Upper lobe of left lung (tissue), 6 donors: Measurements from ENCODE around the gene DNAAF5. TPM values are rescaled to one million over a fixed set of nuclear protein-coding genes. Genes with fewer than 3 reads are reported as not detected.

Source experiments
- ATAC-seq, 2 donors: fragments of 200-7000 bp; cut with Tn5 transposase; one replicate each; pipeline ENCODE4 v1.9.1; 2022; ENCODE audit warnings: mild to moderate bottlenecking in 2 of 2, moderate library complexity in 2 of 2; ENCODE audit not compliant: low FRiP score in 2 of 2
- DNase-seq, 2 donors: peaks; one replicate each; pipeline ENCODE4 v3.0.0-alpha.2; 2019 to 2020
- H3K27ac ChIP-seq, 4 donors: fragments of 200-600 bp; sonication (generic); one replicate each; pipeline ENCODE4 v1.5.1; 2016 to 2019
- H3K27me3 ChIP-seq, 4 donors: fragments of 200-600 bp; sonication (generic); one replicate each; pipeline ENCODE4 v1.5.1; 2017 to 2019
- H3K36me3 ChIP-seq, 4 donors: fragments of 200-600 bp; sonication (generic); one replicate each; pipeline ENCODE4 v1.5.1; 2016 to 2019
- H3K4me1 ChIP-seq, 4 donors: fragments of 200-600 bp; sonication (generic); one replicate each; pipeline ENCODE4 v1.5.1; 2018 to 2019
- H3K4me3 ChIP-seq, 4 donors: fragments of 200-600 bp; sonication (generic); one replicate each; pipeline ENCODE4 v1.5.1; 2017 to 2019; ENCODE audit warnings: mild to moderate bottlenecking in 2 of 4, moderate library complexity in 1 of 4
- H3K9me3 ChIP-seq, 4 donors: fragments of 200-600 bp; sonication (generic); one replicate each; pipeline ENCODE4 v1.5.1; 2018 to 2019
- EP300 ChIP-seq, 4 donors: sonication (generic); formaldehyde crosslinking; IDR thresholded peaks; one replicate each; pipeline ENCODE4 v1.5.1; 2017; ENCODE audit warnings: antibody characterized with exemption in 4 of 4, control low read depth in 2 of 4
- POLR2A ChIP-seq, 4 donors: fragments of 450-650 bp; IDR thresholded peaks; one replicate each; pipeline ENCODE4 v1.5.1; 2016 to 2017; ENCODE audit warnings: antibody characterized with exemption in 4 of 4, mild to moderate bottlenecking in 2 of 4
- POLR2AphosphoS5 ChIP-seq, 2 donors: sonication (generic); formaldehyde crosslinking; IDR thresholded peaks; one replicate each; pipeline ENCODE4 v1.5.1; 2017; ENCODE audit warnings: antibody characterized with exemption in 2 of 2
- WGBS, 2 donors: methylation state at CpG; one replicate each; pipeline ENCODE4 v1.1.5; 2017 to 2018; 5-methylcytosine and 5-hydroxymethylcytosine counted together
- total RNA-seq, 6 donors: library from RNA; depleted of rRNA in 4 of 6; stranded (reverse); fragments of >200 nt in 4 of 6; gene quantifications; one replicate each; pipeline versions ENCODE4 v1.1.0 to v1.2.1, GENCODE V29; 2016 to 2021
- TF ChIP-seq, protein P1 (sequence below), 6 experiments: fragments of 450-650 bp in 4 of 6; fragments of 200-600 bp in 2 of 6; sonication (generic) in 2 of 6; IDR thresholded peaks; one replicate each; pipeline ENCODE4 v1.5.1; 2016 to 2019; ENCODE audit warnings: antibody characterized with exemption in 6 of 6
- donor health status: DM: no; HTN: no; CAD: no; lungs with moderate emphysema.
- donor health status: DM: no; HTN: yes; CAD: no; lungs with severe emphysema.

DNAAF5 gene
- total RNA-seq, 6 donors from 2014 or later: 18.2 to 35.6 (median 26.4) TPM

DNA sequence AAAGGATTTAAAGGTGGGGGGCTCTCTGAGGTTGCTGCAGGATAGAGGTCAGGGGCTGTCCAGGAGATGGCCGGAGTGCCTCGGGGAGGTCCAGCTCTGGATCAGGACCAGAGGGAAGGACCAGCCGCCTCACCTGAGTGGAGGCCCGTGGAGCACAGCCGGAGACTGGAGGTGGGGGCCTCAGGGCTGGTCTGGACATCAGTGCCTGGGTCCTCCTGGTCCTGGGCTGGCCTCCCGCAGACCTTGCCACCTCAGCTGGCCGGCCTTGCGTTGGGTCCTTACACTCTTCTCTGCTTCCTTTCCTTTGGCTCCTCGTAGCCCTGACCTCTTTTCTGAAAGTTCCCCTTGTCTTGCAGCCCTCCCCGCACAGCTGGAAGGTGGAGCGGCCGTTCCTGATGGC, 107.8 kb downstream of the DNAAF5 start:
- Histone ChIP-seq H3K4me1 (peaks cover 30 to 47% (median 41%) of the 10 kb centered on the region in 4 donors), H3K27ac (peak overlapping the region in 3 of 4 donors; percentile 23 to 89 (median 59)), H3K4me3 (no peak overlapping the region), H3K9me3 (no peaks in the 10 kb centered on the region), H3K27me3 (no peaks in the 10 kb centered on the region), H3K36me3 (peaks cover 6 to 21% (median 9%) of the 10 kb centered on the region in 4 donors)
- whole genome bisulfite sequencing, 2 donors: 93 to 95% methylated on average over 12 of the region's 12 CpGs
- TF ChIP-seq POLR2A (IDR thresholded peaks at IDR 0.05): no peak
- no peak for TF ChIP-seq POLR2AphosphoS5 (IDR thresholded peaks at IDR 0.05)
- no peak for TF ChIP-seq EP300 (IDR thresholded peaks at IDR 0.05)
- TF ChIP-seq, protein P1, sequence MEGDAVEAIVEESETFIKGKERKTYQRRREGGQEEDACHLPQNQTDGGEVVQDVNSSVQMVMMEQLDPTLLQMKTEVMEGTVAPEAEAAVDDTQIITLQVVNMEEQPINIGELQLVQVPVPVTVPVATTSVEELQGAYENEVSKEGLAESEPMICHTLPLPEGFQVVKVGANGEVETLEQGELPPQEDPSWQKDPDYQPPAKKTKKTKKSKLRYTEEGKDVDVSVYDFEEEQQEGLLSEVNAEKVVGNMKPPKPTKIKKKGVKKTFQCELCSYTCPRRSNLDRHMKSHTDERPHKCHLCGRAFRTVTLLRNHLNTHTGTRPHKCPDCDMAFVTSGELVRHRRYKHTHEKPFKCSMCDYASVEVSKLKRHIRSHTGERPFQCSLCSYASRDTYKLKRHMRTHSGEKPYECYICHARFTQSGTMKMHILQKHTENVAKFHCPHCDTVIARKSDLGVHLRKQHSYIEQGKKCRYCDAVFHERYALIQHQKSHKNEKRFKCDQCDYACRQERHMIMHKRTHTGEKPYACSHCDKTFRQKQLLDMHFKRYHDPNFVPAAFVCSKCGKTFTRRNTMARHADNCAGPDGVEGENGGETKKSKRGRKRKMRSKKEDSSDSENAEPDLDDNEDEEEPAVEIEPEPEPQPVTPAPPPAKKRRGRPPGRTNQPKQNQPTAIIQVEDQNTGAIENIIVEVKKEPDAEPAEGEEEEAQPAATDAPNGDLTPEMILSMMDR (IDR thresholded peaks at IDR 0.05): no peak
- ATAC-seq: no peak
- no peak for DNase-seq

DNA sequence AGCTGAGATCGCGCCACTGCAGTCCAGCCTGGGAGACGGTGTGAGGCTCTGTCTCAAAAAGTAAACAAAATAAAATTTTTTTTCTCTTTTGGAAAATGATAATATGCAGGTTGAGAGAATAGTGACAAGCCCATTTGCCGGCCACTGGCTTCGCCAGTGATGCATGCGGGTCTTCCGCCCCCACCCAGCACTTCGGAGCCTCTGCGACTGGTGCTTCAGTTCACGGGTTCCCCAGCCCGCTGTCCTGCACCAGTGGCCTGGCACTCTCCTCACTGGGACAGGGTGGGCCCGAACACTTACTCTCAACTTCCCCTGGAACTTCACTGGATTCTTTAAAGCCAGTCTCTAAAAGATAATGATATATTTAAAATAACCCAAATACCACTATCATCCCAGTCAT, 108.5 kb downstream of the DNAAF5 start:
- peaks cover 28 to 44% (median 37%) of the 10 kb centered on the region in 4 donors for H3K4me1 ChIP-seq
- TF ChIP-seq, protein P1 (IDR thresholded peaks at IDR 0.05): no peak
- no peak for TF ChIP-seq POLR2AphosphoS5 (IDR thresholded peaks at IDR 0.05)
- TF ChIP-seq EP300 (IDR thresholded peaks at IDR 0.05): no peak
- TF ChIP-seq POLR2A (IDR thresholded peaks at IDR 0.05): no peak
- 94 to 98% methylated on average over 12 of the region's 12 CpGs for WGBS, 2 donors

DNA sequence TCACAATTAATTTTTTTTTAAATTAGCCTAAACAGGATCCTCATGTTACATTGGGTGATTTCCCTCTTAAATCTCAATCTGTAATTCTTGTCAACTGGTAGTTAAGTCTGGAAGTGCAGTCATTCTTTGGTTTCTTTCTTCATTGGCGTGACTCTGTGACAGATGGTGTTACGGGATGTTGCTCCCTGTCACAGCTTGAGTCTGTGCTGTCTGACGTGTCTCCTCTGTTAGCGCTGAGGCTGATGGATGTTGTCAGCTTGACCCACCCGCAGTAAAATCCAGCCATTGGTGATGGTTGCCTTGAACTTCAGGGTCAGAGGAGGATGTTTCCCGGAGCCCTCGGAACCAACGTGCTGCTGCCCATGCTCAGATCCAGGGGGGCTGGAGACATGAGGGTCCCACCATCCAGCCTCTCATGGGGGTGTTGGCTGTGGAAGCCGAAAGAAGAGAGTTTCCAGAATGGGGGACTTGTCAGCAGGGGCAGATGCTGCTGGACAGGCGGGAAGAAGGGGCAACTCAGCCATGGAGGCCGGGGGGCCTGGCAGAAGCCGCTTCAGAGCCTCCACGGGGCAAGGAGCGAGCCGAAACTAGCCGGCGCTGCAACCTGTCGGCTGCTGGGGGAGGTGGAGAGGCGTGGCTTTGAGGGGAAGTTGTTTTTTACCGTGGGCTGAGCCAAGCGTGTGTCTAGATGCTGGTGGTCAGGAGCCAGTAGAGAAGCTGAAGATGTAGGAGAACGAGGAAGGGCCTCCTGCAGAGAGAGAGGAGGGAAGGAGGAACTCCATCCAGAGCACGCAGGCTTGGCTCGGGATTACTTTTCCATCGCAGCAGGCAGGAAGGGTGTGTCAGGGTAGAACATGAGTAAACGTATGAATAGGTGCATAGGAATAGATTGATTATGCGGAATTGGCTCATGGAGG, 109.2 kb downstream of the DNAAF5 start:
- Histone ChIP-seq H3K4me1 (peaks cover 21 to 36% (median 30%) of the 10 kb centered on the region in 4 donors), H3K27ac (peak overlapping the region in 3 of 4 donors; percentile 2 to 65 (median 59)), H3K9me3 (no peaks in the 10 kb centered on the region), H3K36me3 (peaks cover 12 to 29% (median 18%) of the 10 kb centered on the region in 4 donors), H3K27me3 (no peaks in the 10 kb centered on the region), H3K4me3 (no peak overlapping the region)
- DNase-seq (peak in 1 of 2 donors; percentile 52), ATAC-seq (no peak)
- TF ChIP-seq EP300 (IDR thresholded peaks at IDR 0.05) (no peak), POLR2A (IDR thresholded peaks at IDR 0.05) (no peak), POLR2AphosphoS5 (IDR thresholded peaks at IDR 0.05) (no peak)
- TF ChIP-seq, protein P1 (IDR thresholded peaks at IDR 0.05): no peak
- 79 to 80% methylated on average over 25 to 27 of the region's 27 CpGs for WGBS, 2 donors

More for the DNA sequence above, 108.5 kb downstream of the DNAAF5 start:
- Histone ChIP-seq H3K27ac (peak overlapping the region in 1 of 4 donors; percentile 65), H3K36me3 (peaks cover 9 to 25% (median 15%) of the 10 kb centered on the region in 4 donors), H3K9me3 (no peaks in the 10 kb centered on the region), H3K4me3 (no peak overlapping the region), H3K27me3 (no peaks in the 10 kb centered on the region)
- no peak for DNase-seq
- no peak for ATAC-seq

Other genes with a start within 250 kb of the DNAAF5 start
- gene PDGFA, start 206.9 kb upstream of the DNAAF5 start, total RNA-seq: 10 to 100 TPM; 23.0 to 73.3 (median 44.6) TPM
- gene PRKAR1B, start 582 bp downstream of the DNAAF5 start, total RNA-seq: 10 to 100 TPM; 10.3 to 24.4 (median 20.9) TPM
- 100 to 1,000 TPM; 107 to 196 (median 127) TPM for gene SUN1, start 105.8 kb downstream of the DNAAF5 start, total RNA-seq
- gene GET4, start 149.9 kb downstream of the DNAAF5 start, total RNA-seq: 10 to 100 TPM; 26.0 to 82.6 (median 40.8) TPM
- 100 to 1,000 TPM in 1 of 6 donors, 10 to 100 TPM in 5; 31.0 to 109 (median 37.5) TPM for gene ADAP1, start 228.0 kb downstream of the DNAAF5 start, total RNA-seq
- gene COX19, start 248.8 kb downstream of the DNAAF5 start, total RNA-seq: 10 to 100 TPM in 4 of 6 donors, 1 to 10 TPM in 2; 9.1 to 25.1 (median 11.5) TPM